ENCODE data around the gene ATP8A2.

GRCh38 chr13:25840931-25841330, 469.2 kb downstream of the ATP8A2 start:
- TF ChIP-seq CTCF (IDR thresholded peaks at IDR 0.05) (no peak), ZFX (IDR thresholded peaks at IDR 0.05; ENCODE audit: borderline replicate concordance) (no peak)

Data from 22Rv1 (cell line).